HEK293 (cell line): ENCODE measurements around the gene ATF6B.

Experiments used
- CTCF ChIA-PET: fragments of 350-600 bp; formaldehyde crosslinking; extraction: SDS; loops from one replicate; lab custom pipeline; 2021; ENCODE audit warnings: antibody characterized with exemption; lab: Yijun Ruan, JAX
- POLR2A ChIA-PET: fragments of 300-600 bp; formaldehyde crosslinking; extraction: SDS; loops from one replicate; lab custom pipeline; 2020; ENCODE audit warnings: antibody characterized with exemption, inconsistent platforms; lab: Yijun Ruan, JAX
- H3K27ac ChIP-seq: fragments of 200-500 bp; sonication (Bioruptor generic); 2 replicates; pipeline ENCODE4 v1.5.1; 2014; ENCODE audit warnings: low read depth, low read length, control low read depth, inconsistent platforms; ENCODE audit errors: extremely low read depth
- H3K36me3 ChIP-seq, 2 experiments: fragments of 200-500 bp in 1 of 2; sonication (Bioruptor generic) in 1 of 2; 1 replicate in 1 of 2; 2 replicates in 1 of 2; pipeline ENCODE4 v1.5.1; 2014 to 2017; ENCODE audit warnings: inconsistent platforms in 2 of 2, low read length in 2 of 2; ENCODE audit not compliant: control insufficient read depth in 2 of 2, insufficient read depth in 1 of 2
- H3K4me1 ChIP-seq: fragments of 200-500 bp; sonication (Bioruptor generic); 2 replicates; pipeline ENCODE4 v1.5.1; 2014; ENCODE audit warnings: mild to moderate bottlenecking, low read length, inconsistent platforms; ENCODE audit not compliant: control insufficient read depth, insufficient read depth
- H3K4me3 ChIP-seq: 2 replicates; pipeline ENCODE4 v1.5.1; 2011; ENCODE audit warnings: low read depth, mild to moderate bottlenecking, control low read depth, low read length, moderate library complexity
- H3K9me3 ChIP-seq: fragments of 200-500 bp; sonication (Bioruptor generic); 2 replicates; pipeline ENCODE4 v1.5.1; 2014; ENCODE audit warnings: low read depth, low read length, inconsistent platforms; ENCODE audit not compliant: control insufficient read depth, insufficient read depth
- BCL11A ChIP-seq: fragments of 450-650 bp; formaldehyde crosslinking; IDR thresholded peaks from 2 replicates; pipeline ENCODE4 v1.5.1; 2016; ENCODE audit warnings: low read depth, missing biosample characterization, missing genetic modification characterization
- GFI1B ChIP-seq: fragments of 450-650 bp; formaldehyde crosslinking; IDR thresholded peaks from 2 replicates; pipeline ENCODE4 v1.5.1; 2016; ENCODE audit warnings: missing biosample characterization, missing genetic modification characterization
- GLI2 ChIP-seq: fragments of 450-650 bp; formaldehyde crosslinking; IDR thresholded peaks from 2 replicates; pipeline ENCODE4; 2017; ENCODE audit warnings: missing biosample characterization, missing genetic modification characterization, low read depth, borderline replicate concordance
- PATZ1 ChIP-seq: fragments of 450-650 bp; formaldehyde crosslinking; IDR thresholded peaks from 2 replicates; pipeline ENCODE4 v1.5.1; 2016; ENCODE audit warnings: missing biosample characterization, missing genetic modification characterization
- TRIM28 ChIP-seq: IDR thresholded peaks from 2 replicates; pipeline ENCODE4 v1.6.1; 2011; ENCODE audit warnings: low read length, control low read depth, borderline replicate concordance
- ZBTB8A ChIP-seq: fragments of 450-650 bp; formaldehyde crosslinking; IDR thresholded peaks from 2 replicates; pipeline ENCODE4 v1.5.1; 2016; ENCODE audit warnings: missing biosample characterization, missing genetic modification characterization
- ZFP41 ChIP-seq: fragments of 450-650 bp; formaldehyde crosslinking; IDR thresholded peaks from 2 replicates; pipeline ENCODE4 v1.5.1; 2016; ENCODE audit warnings: missing biosample characterization, missing genetic modification characterization, borderline replicate concordance
- ZNF114 ChIP-seq: fragments of 450-650 bp; formaldehyde crosslinking; IDR thresholded peaks from 2 replicates; pipeline ENCODE4 v1.5.0; 2017; ENCODE audit warnings: missing biosample characterization, missing genetic modification characterization
- ZNF148 ChIP-seq: fragments of 450-650 bp; formaldehyde crosslinking; IDR thresholded peaks from 2 replicates; pipeline ENCODE4 v1.5.0; 2017; ENCODE audit warnings: missing biosample characterization, missing genetic modification characterization, borderline replicate concordance
- ZNF19 ChIP-seq: fragments of 450-650 bp; formaldehyde crosslinking; IDR thresholded peaks from 2 replicates; pipeline ENCODE4; 2016; ENCODE audit warnings: missing biosample characterization, missing genetic modification characterization, low read depth
- ZNF221 ChIP-seq: fragments of 450-650 bp; formaldehyde crosslinking; IDR thresholded peaks from 2 replicates; pipeline ENCODE4 v1.5.1; 2017; ENCODE audit warnings: missing biosample characterization, missing genetic modification characterization, borderline replicate concordance
- ZNF335 ChIP-seq: fragments of 450-650 bp; formaldehyde crosslinking; conservative IDR thresholded peaks from 2 replicates; pipeline ENCODE4 v1.5.1; 2016; ENCODE audit warnings: missing biosample characterization, missing genetic modification characterization
- ZNF513 ChIP-seq: fragments of 450-650 bp; IDR thresholded peaks from 2 replicates; pipeline ENCODE4 v1.5.1; 2018; ENCODE audit warnings: missing biosample characterization, missing genetic modification characterization
- ZNF544 ChIP-seq: fragments of 450-650 bp; formaldehyde crosslinking; IDR thresholded peaks from 2 replicates; pipeline ENCODE4 v1.5.0; 2017; ENCODE audit warnings: missing biosample characterization, missing genetic modification characterization
- ZNF626 ChIP-seq: fragments of 450-650 bp; sonication (Bioruptor Pico); formaldehyde crosslinking; IDR thresholded peaks from 2 replicates; pipeline ENCODE4 v1.5.1; 2018; ENCODE audit warnings: missing biosample characterization, missing genetic modification characterization, inconsistent platforms
- ZNF654 ChIP-seq: fragments of 450-650 bp; formaldehyde crosslinking; IDR thresholded peaks from 2 replicates; pipeline ENCODE4 v1.5.1; 2016; ENCODE audit warnings: low read depth, missing biosample characterization, missing genetic modification characterization
- ZNF664 ChIP-seq: fragments of 450-650 bp; formaldehyde crosslinking; IDR thresholded peaks from 2 replicates; pipeline ENCODE4 v1.5.1; 2016; ENCODE audit warnings: missing biosample characterization, missing genetic modification characterization
- ZNF768 ChIP-seq: fragments of 450-650 bp; formaldehyde crosslinking; IDR thresholded peaks from 2 replicates; pipeline ENCODE4 v1.5.1; 2018; ENCODE audit warnings: missing biosample characterization, mild to moderate bottlenecking, missing genetic modification characterization
- ZNF830 ChIP-seq: fragments of 450-650 bp; IDR thresholded peaks from 2 replicates; pipeline ENCODE4 v1.5.0; 2018; ENCODE audit warnings: missing biosample characterization, missing genetic modification characterization, low read depth, mild to moderate bottlenecking, moderate library complexity

The ATF6B gene

GRCh38 chr6:32118782-32119628 lies 9.0 kb downstream of the ATF6B start (continued):
- no peak for TF ChIP-seq PATZ1 (tag by site-specific recombination)
- no peak for TF ChIP-seq ZNF114 (tag by site-specific recombination)
- no peak for TF ChIP-seq ZNF768
- TF ChIP-seq ZFP41 (tag by site-specific recombination): no peak
- TF ChIP-seq ZNF513: no peak
- TF ChIP-seq ZNF654 (tag by site-specific recombination): peak; percentile 77
- no peak for TF ChIP-seq ZNF335
- TF ChIP-seq ZNF544 (tag by site-specific recombination): no peak
- no peak for TF ChIP-seq ZNF626 (tag by site-specific recombination)
- no peak for TF ChIP-seq GLI2 (tag by site-specific recombination)
- TF ChIP-seq ZNF19 (tag by site-specific recombination): no peak
- TF ChIP-seq ZNF221 (tag by site-specific recombination): no peak
- no peak for TF ChIP-seq BCL11A (tag by site-specific recombination)
- TF ChIP-seq ZNF830 (tag by site-specific recombination): no peak
- TF ChIP-seq ZBTB8A (tag by site-specific recombination): no peak
- TF ChIP-seq GFI1B (tag by site-specific recombination): no peak

GRCh38 chr6:32117461-32117860 lies 10.6 kb downstream of the ATF6B start:
- TF ChIP-seq ZNF626 (tag by site-specific recombination): no peak
- no peak for TF ChIP-seq ZFP41 (tag by site-specific recombination)
- TF ChIP-seq ZNF148 (tag by site-specific recombination): no peak
- no peak for TF ChIP-seq TRIM28
- TF ChIP-seq ZNF664 (tag by site-specific recombination): no peak
- Histone ChIP-seq H3K9me3 (no peaks in the 10 kb centered on the region), H3K4me3 (no peak overlapping the region), H3K36me3 (peaks cover 19 to 70% of the 10 kb centered on the region in 2 experiments; a peak in 2 of 3 replicates), H3K27ac (no peak overlapping the region), H3K4me1 (no peaks in the 10 kb centered on the region)
- ChIA-PET POLR2A (interaction anchor here (0.6 to 1.2 kb wide), 4 partner anchors 9 to 128 kb away, joined by 3 to 5 read pairs (median 4); partner anchors contain the start of gene FKBPL), CTCF (interaction anchor here (0.6 to 5.0 kb wide), 29 partner anchors 9 to 736 kb away, joined by 3 to 65 read pairs (median 5); partner anchors contain the start of genes ATF6B, EGFL8, FKBPL and TAP1)
